Mesenteric fat pad (tissue), 1 donor: ENCODE data around the gene LMBRD2. TPM values are rescaled to one million over a fixed set of nuclear protein-coding genes. Genes with fewer than 3 reads are reported as not detected.
A peak's percentile ranks its signal among the peaks of the same experiment; 100 is the strongest.
"Not testable (repeated sequence)": the region's sequence is repeated elsewhere in the genome, so short reads cannot be mapped to it uniquely, and the experiment has no call there.

Experiments used
- DNase-seq: peaks from one replicate; pipeline ENCODE4 v3.0.0-alpha.2; 2020; ENCODE audit warnings: low spot score
- long read RNA-seq: library from polyadenylated mRNA; unstranded; transcript quantifications from one replicate; pipeline ENCODE4 v2.0.0, GENCODE V29; 2020
- total RNA-seq: library from RNA; stranded (reverse); fragmentation: NEBNext Ultra II Directional; extraction: Animal tissue kit (Norgen Biotek cat#: 25700); gene quantifications from one replicate; pipeline ENCODE4 v1.2.1, GENCODE V29; 2021
- donor health status: DM: yes; HTN: yes; CAD: no.

The LMBRD2 gene
- total RNA-seq, result 8.5 TPM
- long read RNA-seq, full-length matches to known transcripts, result 3 of 9 reads
- long read RNA-seq, partial matches to known transcripts, result 5 of 9 reads
- long read RNA-seq, other reads (novel, unspliced or antisense), result 1 of 9 reads

GRCh38 chr5:36151434-36152323 lies at the start of gene LMBRD2, which contains the start of gene SKP2:
TSS of gene LMBRD2 (minus strand) at chr5:36151887. CDS start at chr5:36143349, 8,538 bp downstream.
TSS of gene SKP2 (plus strand) at chr5:36152111. CDS start at chr5:36152263, 152 bp downstream.
- peak; percentile 97 for DNase-seq

GRCh38 chr5:36200513-36200912 lies 48.8 kb upstream of the LMBRD2 start:
- DNase-seq, result no peak

DNA sequence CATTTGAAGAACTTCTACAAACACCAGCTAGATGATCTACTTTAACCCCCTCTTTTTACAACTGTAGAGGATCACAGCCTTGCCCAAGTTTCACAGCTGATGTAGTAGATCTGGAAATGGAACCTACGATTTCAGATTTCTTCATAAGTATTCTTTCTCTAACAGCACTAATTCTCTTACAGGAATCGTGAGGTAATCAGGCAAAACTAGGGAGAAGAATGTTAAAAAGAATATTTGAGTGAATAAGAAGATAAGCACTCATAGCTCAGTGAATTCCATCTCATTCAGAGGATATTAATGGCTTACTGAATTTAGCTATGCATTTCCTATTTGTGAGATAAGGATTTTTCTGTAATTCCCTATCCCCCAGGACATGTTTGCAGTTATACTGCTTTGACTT lies 47.9 kb upstream of the LMBRD2 start:
- DNase-seq, result no peak

- DNase-seq, result not testable (repeated sequence)
These were observed 47.1 kb upstream of the LMBRD2 start for GRCh38 chr5:36198783-36199182.

- DNase-seq, result no peak
These were observed 46.6 kb upstream of the LMBRD2 start for GRCh38 chr5:36198281-36198680.

DNA sequence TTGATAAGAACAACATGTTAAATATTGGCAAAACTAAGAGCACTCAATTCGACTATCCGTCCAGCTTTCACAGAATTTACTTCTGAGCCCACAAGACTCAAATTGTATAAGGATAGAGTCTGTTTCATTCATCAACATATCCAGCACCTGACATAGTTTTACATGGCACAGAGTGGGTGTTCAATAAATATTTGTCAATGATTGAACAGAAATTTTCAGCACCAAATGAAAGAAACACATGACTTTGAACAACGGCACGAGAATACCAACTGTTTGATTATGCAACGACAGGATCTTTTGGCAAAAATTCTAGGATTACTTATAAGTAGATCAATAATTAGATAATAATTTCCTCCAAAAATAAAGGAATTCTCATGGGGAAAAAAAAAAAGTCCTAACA lies 42.1 kb upstream of the LMBRD2 start:
- no peak for DNase-seq

GRCh38 chr5:36184408-36184807 lies 32.7 kb upstream of the LMBRD2 start:
- DNase-seq, result not testable (repeated sequence)

- DNase-seq, result no peak
These were observed 30.1 kb upstream of the LMBRD2 start for GRCh38 chr5:36181774-36182173.

DNA sequence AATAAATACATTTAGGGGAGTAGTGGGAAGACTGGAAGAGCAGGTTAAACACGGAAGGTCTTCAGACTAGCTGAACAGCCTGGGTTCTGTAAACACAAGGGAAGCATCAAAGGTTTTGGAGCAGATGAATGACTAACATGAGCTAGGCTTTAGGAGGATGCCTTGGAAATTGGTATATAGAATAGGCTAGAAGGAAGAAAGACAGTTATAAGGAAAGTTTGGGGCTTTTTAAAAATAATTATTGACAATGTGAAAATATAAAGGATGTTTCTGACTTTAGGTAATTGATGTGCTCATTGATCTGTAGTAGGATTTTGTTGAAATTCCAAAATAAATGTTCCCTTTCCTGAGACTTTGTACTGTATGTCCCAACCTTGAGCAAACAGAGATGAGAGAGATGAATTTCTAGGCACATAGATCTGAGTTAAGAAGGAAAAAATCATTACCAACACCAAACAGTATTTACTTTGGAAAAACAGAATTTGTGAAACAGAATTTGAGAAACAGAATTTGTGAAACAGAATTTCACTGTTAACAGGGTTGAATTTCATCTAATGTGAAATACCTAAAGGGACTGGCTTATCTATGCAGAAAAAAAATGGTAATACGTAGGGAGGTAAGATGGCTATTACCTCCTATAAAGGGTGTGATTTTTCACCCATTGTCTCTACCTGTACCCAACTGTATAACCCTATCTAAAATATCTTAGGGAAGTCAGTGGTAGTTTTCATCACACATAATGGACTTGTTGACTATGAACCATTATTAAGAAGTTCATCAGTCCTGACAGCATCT lies 29.1 kb upstream of the LMBRD2 start:
- DNase-seq, result no peak

DNA sequence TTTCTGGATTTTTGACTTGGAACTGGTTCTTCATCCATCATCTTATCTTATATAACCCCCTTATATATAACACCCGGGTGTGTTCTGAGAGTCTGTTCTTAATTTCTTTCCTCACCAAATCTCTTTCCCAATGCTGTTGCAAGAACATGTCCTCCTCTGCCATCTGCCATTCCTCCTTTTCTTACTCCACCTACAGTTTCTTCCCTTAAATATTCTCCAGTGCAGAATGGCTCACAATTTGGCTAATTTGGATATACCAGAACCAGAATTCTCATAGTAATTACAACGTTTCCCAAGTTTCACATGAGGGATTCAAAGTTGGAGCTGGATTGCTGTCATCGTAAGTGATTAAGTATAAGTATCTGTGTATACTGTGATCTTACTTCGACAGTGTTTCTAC lies 28.3 kb upstream of the LMBRD2 start:
- no peak for DNase-seq

GRCh38 chr5:36178524-36178890 lies 26.8 kb upstream of the LMBRD2 start:
- DNase-seq, result no peak

GRCh38 chr5:36177715-36178523 lies 26.2 kb upstream of the LMBRD2 start:
- no peak for DNase-seq

DNA sequence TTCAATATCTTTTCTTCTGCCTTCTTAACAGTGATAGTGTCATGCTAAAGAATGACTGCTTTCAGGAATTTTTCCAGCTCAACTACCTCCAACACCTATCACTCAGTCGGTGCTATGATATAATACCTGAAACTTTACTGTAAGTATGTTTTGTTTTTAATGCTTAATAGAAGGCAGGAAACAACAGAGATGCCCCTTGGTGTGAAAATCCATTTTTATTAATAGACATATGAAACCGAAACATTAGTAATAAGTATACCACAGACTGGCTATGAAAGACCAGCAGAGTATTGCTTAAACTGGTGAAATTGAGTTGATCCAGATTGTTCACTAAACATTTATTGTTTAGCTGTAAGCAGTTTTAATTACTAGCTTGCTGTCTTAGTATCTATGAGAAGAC lies 25.5 kb upstream of the LMBRD2 start:
- no peak for DNase-seq

- DNase-seq, result no peak
These were observed 23.4 kb upstream of the LMBRD2 start for GRCh38 chr5:36175043-36175442.

DNA sequence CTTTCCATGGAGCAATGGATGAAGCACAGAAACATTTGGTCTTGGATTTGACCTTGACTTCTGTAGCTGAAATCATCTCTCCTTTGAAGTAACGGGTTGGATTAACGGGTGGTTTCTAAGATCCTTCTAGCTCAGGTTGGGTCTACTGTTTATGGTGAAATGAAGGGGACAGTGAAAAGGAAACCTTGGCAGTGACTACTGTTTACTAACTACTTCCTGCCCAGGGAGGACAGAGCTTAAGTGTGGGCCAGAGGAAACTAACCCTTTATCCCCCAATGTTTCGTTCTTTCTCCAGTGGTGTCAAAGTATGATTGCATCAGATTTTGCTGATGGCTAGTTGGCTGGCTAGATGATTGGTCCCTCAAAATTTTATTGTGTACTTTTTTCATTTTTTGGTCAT lies 22.4 kb upstream of the LMBRD2 start:
- DNase-seq, result no peak

GRCh38 chr5:36173426-36173825 lies 21.7 kb upstream of the LMBRD2 start:
- no peak for DNase-seq

GRCh38 chr5:36172599-36172998 lies 20.9 kb upstream of the LMBRD2 start:
- DNase-seq, result no peak

GRCh38 chr5:36170832-36171424 lies 19.2 kb upstream of the LMBRD2 start:
- no peak for DNase-seq

DNA sequence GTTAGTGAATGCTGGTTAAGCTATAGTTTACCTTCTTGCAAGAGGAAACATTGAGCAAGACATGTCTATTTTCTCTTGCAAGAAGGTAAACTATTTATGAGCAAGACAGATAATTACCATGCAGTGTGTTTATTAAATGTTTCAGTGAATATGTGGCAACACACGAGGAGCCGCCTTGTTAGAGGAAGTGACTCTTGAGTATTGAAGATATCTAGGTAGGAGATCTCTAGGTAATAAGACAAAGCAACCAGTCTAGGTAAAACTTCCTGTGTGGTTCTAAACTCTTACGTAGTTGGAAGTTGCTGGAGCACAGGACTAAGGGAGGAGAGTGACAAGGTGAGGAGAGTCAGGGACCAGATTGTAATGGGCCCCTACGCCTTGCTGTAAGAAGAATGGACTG lies 17.1 kb upstream of the LMBRD2 start:
- DNase-seq, result no peak

- DNase-seq, result no peak
These were observed 12.8 kb upstream of the LMBRD2 start for GRCh38 chr5:36164461-36164860.
